GM19328 (cell line): ENCODE data around the gene LRMDA.
"Not testable (repeated sequence)": the region's sequence is repeated elsewhere in the genome, so short reads cannot be mapped to it uniquely, and the experiment has no call there.

Source experiments
- ATAC-seq: cut with Tn5 transposase; IDR thresholded peaks from one replicate; pipeline ENCODE4 v1.9.1; 2021; ENCODE audit warnings: mild to moderate bottlenecking, moderate library complexity; ENCODE audit not compliant: unreplicated experiment

LRMDA gene

GRCh38 chr10:75730847-75731246 lies 299.4 kb downstream of the LRMDA start:
- no peak for ATAC-seq

- no peak for ATAC-seq
These were observed 301.9 kb downstream of the LRMDA start for GRCh38 chr10:75733135-75733890.

- ATAC-seq = no peak
These were observed 304.8 kb downstream of the LRMDA start for GRCh38 chr10:75736151-75736640.

- no peak for ATAC-seq
These were observed 305.6 kb downstream of the LRMDA start for GRCh38 chr10:75736889-75737579.

- ATAC-seq = no peak
These were observed 306.1 kb downstream of the LRMDA start for GRCh38 chr10:75737580-75737949.

GRCh38 chr10:75738924-75739323 lies 307.5 kb downstream of the LRMDA start:
- no peak for ATAC-seq

- no peak for ATAC-seq
These were observed 308.2 kb downstream of the LRMDA start for GRCh38 chr10:75739414-75740143.

GRCh38 chr10:75740541-75740940 lies 309.1 kb downstream of the LRMDA start:
- ATAC-seq = no peak

GRCh38 chr10:75742355-75742754 lies 310.9 kb downstream of the LRMDA start:
- no peak for ATAC-seq

- no peak for ATAC-seq
These were observed 311.9 kb downstream of the LRMDA start for GRCh38 chr10:75743291-75743778.

GRCh38 chr10:75744261-75744660 lies 312.8 kb downstream of the LRMDA start:
- no peak for ATAC-seq

GRCh38 chr10:75746356-75746755 lies 314.9 kb downstream of the LRMDA start:
- no peak for ATAC-seq

- ATAC-seq = not testable (repeated sequence)
These were observed 318.9 kb downstream of the LRMDA start for GRCh38 chr10:75750093-75750875.

GRCh38 chr10:75751232-75751631 lies 319.8 kb downstream of the LRMDA start:
- no peak for ATAC-seq

- ATAC-seq = no peak
These were observed 322.2 kb downstream of the LRMDA start for GRCh38 chr10:75753621-75754020.

- ATAC-seq = no peak
These were observed 322.8 kb downstream of the LRMDA start for GRCh38 chr10:75754096-75754831.

GRCh38 chr10:75755528-75755927 lies 324.1 kb downstream of the LRMDA start:
- ATAC-seq = no peak

- no peak for ATAC-seq
These were observed 329.9 kb downstream of the LRMDA start for GRCh38 chr10:75761289-75761688.

GRCh38 chr10:75762431-75762802 lies 331.0 kb downstream of the LRMDA start:
- no peak for ATAC-seq

GRCh38 chr10:75763652-75764051 lies 332.2 kb downstream of the LRMDA start:
- ATAC-seq = no peak
